SK-N-SH (cell line): ENCODE results near the gene SMURF1. TPM values are rescaled to one million over a fixed set of nuclear protein-coding genes. Genes with fewer than 3 reads are reported as not detected.

Experiments used
- CTCF ChIA-PET: fragments of 300-600, 350-600 bp; formaldehyde crosslinking; extraction: SDS; loops from one replicate; lab custom pipeline; 2021; lab: Yijun Ruan, JAX
- POLR2A ChIA-PET: fragments of 350-600 bp; sonication (Branson Sonifier 250); formaldehyde crosslinking; extraction: SDS; loops from one replicate; lab custom pipeline; 2020; ENCODE audit warnings: antibody characterized with exemption, inconsistent platforms; lab: Yijun Ruan, JAX
- DNase-seq: peaks from one replicate; pipeline ENCODE4 v3.0.0; 2012
- H2AFZ ChIP-seq: fragments of 200-600 bp; sonication (generic); 2 replicates; pipeline ENCODE4 v1.8.1; 2016; ENCODE audit warnings: antibody characterized with exemption, mild to moderate bottlenecking, low read depth
- H3F3A ChIP-seq: fragments of 200-600 bp; sonication (generic); replicated peaks from 2 replicates; pipeline ENCODE3; 2016; ENCODE audit warnings: antibody characterized with exemption, mild to moderate bottlenecking; ENCODE audit not compliant: insufficient read depth
- H3K27ac ChIP-seq, 2 experiments: fragments of 200-500 bp in 1 of 2; fragments of 200-600 bp in 1 of 2; sonication (Bioruptor generic) in 1 of 2; sonication (generic), shearing (Covaris generic) in 1 of 2; 2 replicates each; pipeline versions ENCODE4 v1.5.1 to v1.6.1; 2014 to 2016; ENCODE audit warnings: low read depth in 2 of 2, inconsistent platforms in 1 of 2, low read length in 1 of 2, mild to moderate bottlenecking in 1 of 2, mixed read lengths in 1 of 2
- H3K27me3 ChIP-seq: fragments of 200-600 bp; sonication (generic), shearing (Covaris generic); 2 replicates; pipeline ENCODE4 v1.6.1; 2016; ENCODE audit warnings: mixed run types; ENCODE audit not compliant: insufficient read depth
- H3K36me3 ChIP-seq, 2 experiments: fragments of 200-500 bp in 1 of 2; fragments of 200-600 bp in 1 of 2; sonication (Bioruptor generic) in 1 of 2; sonication (generic) in 1 of 2; replicated peaks in 1 of 2; 2 replicates each; pipeline versions ENCODE3 to v1.5.1; 2014 to 2016; ENCODE audit warnings: low read length in 1 of 2, mild to moderate bottlenecking in 1 of 2; ENCODE audit not compliant: insufficient read depth in 2 of 2, control insufficient read depth in 1 of 2
- H3K4me1 ChIP-seq, 2 experiments: fragments of 200-500 bp in 1 of 2; fragments of 200-600 bp in 1 of 2; sonication (Bioruptor generic) in 1 of 2; sonication (generic), shearing (Covaris generic) in 1 of 2; 2 replicates each; pipeline versions ENCODE4 v1.5.1 to v1.6.1; 2014 to 2016; ENCODE audit warnings: low read depth in 1 of 2, low read length in 1 of 2, mixed run types in 1 of 2; ENCODE audit not compliant: insufficient read depth in 2 of 2, control insufficient read depth in 1 of 2
- H3K4me2 ChIP-seq: fragments of 200-600 bp; sonication (generic), shearing (Covaris generic); 2 replicates; pipeline ENCODE4 v1.6.1; 2017; ENCODE audit warnings: mixed run types
- H3K4me3 ChIP-seq, 2 experiments: fragments of 200-500 bp in 1 of 2; fragments of 200-600 bp in 1 of 2; sonication (Bioruptor generic) in 1 of 2; sonication (generic), shearing (Covaris generic) in 1 of 2; 2 replicates each; pipeline versions ENCODE4 v1.5.1 to v1.8.1; 2014 to 2016; ENCODE audit warnings: low read depth in 2 of 2, inconsistent platforms in 1 of 2, low read length in 1 of 2, mild to moderate bottlenecking in 1 of 2, mixed read lengths in 1 of 2, moderate library complexity in 1 of 2
- H3K79me2 ChIP-seq: fragments of 200-600 bp; sonication (generic); 2 replicates; pipeline ENCODE4 v1.8.1; 2017; ENCODE audit warnings: mild to moderate bottlenecking; ENCODE audit not compliant: insufficient read depth
- H3K9ac ChIP-seq: fragments of 200-600 bp; sonication (generic); 2 replicates; pipeline ENCODE4 v1.6.1; 2017; ENCODE audit warnings: mixed run types
- H3K9me2 ChIP-seq: fragments of 200-600 bp; sonication (generic); 2 replicates; pipeline ENCODE4 v1.6.1; 2017; ENCODE audit warnings: mixed run types
- H3K9me3 ChIP-seq: fragments of 200-600 bp; sonication (generic); 2 replicates; pipeline ENCODE4 v1.6.1; 2017; ENCODE audit warnings: mixed run types, mild to moderate bottlenecking, moderate library complexity
- H4K20me1 ChIP-seq: fragments of 200-600 bp; sonication (generic); 2 replicates; pipeline ENCODE4 v1.6.1; 2017; ENCODE audit warnings: mild to moderate bottlenecking, mixed run types; ENCODE audit not compliant: insufficient read depth
- EZH2phosphoT487 ChIP-seq: fragments of 200-600 bp; sonication (generic); IDR thresholded peaks from 2 replicates; pipeline ENCODE4 v1.6.1; 2017; ENCODE audit warnings: low read depth, mixed run types, mild to moderate bottlenecking, antibody characterized with exemption, moderate library complexity, borderline replicate concordance
- GABPA ChIP-seq: IDR thresholded peaks from 2 replicates; pipeline ENCODE4 v1.4.0; 2012; ENCODE audit warnings: low read depth, mild to moderate bottlenecking
- PBX3 ChIP-seq: IDR thresholded peaks from 2 replicates; pipeline ENCODE4; 2012
- RCOR1 ChIP-seq: fragments of 150-350 bp; IDR thresholded peaks from 2 replicates; pipeline ENCODE4 v1.6.1; 2017; ENCODE audit warnings: antibody characterized with exemption, low read length
- TEAD4 ChIP-seq: IDR thresholded peaks from 2 replicates; pipeline ENCODE4 v1.4.0; 2012; ENCODE audit warnings: mild to moderate bottlenecking, borderline replicate concordance; ENCODE audit not compliant: insufficient read depth
- WGBS: methylation state at CpG from one replicate; pipeline ENCODE4 v1.1.6; 2017; ENCODE audit warnings: low lambda C conversion rate; 5-methylcytosine and 5-hydroxymethylcytosine counted together
- polyA plus RNA-seq, 3 experiments: library from polyadenylated mRNA; depleted of rRNA; stranded (reverse); fragments of >200 nt; gene quantifications; 2 replicates each; pipeline ENCODE4 v1.2.3, GENCODE V29; 2012
- TF ChIP-seq, protein P1 (sequence below): IDR thresholded peaks from 2 replicates; pipeline ENCODE4 v1.4.0; 2012; ENCODE audit warnings: low read depth, borderline replicate concordance
- TF ChIP-seq, protein P2 (sequence below): fragments of 150-350 bp; IDR thresholded peaks from 2 replicates; pipeline ENCODE4 v1.6.1; 2017; ENCODE audit warnings: antibody characterized with exemption, low read length, low read depth, borderline replicate concordance

The SMURF1 gene
- polyA plus RNA-seq, 1 of the 3 experiments (the other 2 are of a cell fraction): 12.9 TPM

DNA sequence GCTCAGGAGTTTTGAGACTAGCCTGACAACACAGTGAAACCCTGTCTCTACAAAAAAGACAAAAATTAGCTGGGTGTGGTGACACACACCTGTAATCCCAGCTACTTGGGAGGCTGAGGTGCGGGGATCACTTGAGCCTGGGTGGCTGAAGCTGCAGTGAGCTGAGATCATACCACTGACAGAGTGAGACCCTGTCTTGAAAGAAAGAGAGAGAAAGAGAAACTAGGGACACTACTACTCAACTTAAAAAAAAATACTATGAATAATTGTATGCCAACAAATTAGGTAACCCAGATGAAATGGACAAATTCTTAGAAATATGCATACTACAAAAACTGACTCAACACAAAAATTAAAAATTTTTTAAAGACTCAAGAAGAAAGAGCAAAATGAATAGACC, 28.5 kb downstream of the SMURF1 start (continued):
- TF ChIP-seq, protein P1, sequence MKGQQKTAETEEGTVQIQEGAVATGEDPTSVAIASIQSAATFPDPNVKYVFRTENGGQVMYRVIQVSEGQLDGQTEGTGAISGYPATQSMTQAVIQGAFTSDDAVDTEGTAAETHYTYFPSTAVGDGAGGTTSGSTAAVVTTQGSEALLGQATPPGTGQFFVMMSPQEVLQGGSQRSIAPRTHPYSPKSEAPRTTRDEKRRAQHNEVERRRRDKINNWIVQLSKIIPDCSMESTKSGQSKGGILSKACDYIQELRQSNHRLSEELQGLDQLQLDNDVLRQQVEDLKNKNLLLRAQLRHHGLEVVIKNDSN: no peak
- TF ChIP-seq PBX3: no peak

- peaks cover 81% of the 10 kb centered on the region for H4K20me1 ChIP-seq
- ChIA-PET POLR2A (no interaction called here), CTCF (interaction anchor here (1.1 kb wide), 2 partner anchors 16 to 22 kb away, joined by 3 to 4 read pairs; no protein-coding TSS in a partner anchor)
- H3K27me3 ChIP-seq: no peaks in the 10 kb centered on the region
- H3K9ac ChIP-seq: no peak overlapping the region
- H3K4me3 ChIP-seq: no peak overlapping the region
- peaks cover 0 to 30% of the 10 kb centered on the region in 2 experiments for H3K36me3 ChIP-seq
- H3K4me2 ChIP-seq: no peak overlapping the region
- 97% methylated on average over 1 of the region's 1 CpG for WGBS
- H2AFZ ChIP-seq: no peak overlapping the region
- peaks cover 8% of the 10 kb centered on the region for H3K9me3 ChIP-seq
- H3K9me2 ChIP-seq: no peaks in the 10 kb centered on the region
- peaks cover 31% of the 10 kb centered on the region for H3F3A ChIP-seq
- peaks cover 10 to 14% of the 10 kb centered on the region in 2 experiments for H3K4me1 ChIP-seq
- no peak for DNase-seq
- TF ChIP-seq, protein P2, sequence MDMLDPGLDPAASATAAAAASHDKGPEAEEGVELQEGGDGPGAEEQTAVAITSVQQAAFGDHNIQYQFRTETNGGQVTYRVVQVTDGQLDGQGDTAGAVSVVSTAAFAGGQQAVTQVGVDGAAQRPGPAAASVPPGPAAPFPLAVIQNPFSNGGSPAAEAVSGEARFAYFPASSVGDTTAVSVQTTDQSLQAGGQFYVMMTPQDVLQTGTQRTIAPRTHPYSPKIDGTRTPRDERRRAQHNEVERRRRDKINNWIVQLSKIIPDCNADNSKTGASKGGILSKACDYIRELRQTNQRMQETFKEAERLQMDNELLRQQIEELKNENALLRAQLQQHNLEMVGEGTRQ: no peak
- TF ChIP-seq TEAD4 (no peak), GABPA (no peak), RCOR1 (no peak), EZH2phosphoT487 (no peak)
- H3K27ac ChIP-seq: no peak overlapping the region
- H3K79me2 ChIP-seq: peaks cover 100% of the 10 kb centered on the region
Measured at GRCh38 chr7:99112979-99113378, 30.9 kb downstream of the SMURF1 start.

- peaks cover 6% of the 10 kb centered on the region for H3K9me3 ChIP-seq
- POLR2A ChIA-PET: no interaction called here
- no peaks in the 10 kb centered on the region for H3K27me3 ChIP-seq
- no peaks in the 10 kb centered on the region for H3K9me2 ChIP-seq
- no peak overlapping the region for H3K4me2 ChIP-seq
- DNase-seq: no peak
- H4K20me1 ChIP-seq: peaks cover 88% of the 10 kb centered on the region
- peaks cover 0 to 26% of the 10 kb centered on the region in 2 experiments for H3K36me3 ChIP-seq
- CTCF ChIA-PET: interaction anchor here (1.1 kb wide), 2 partner anchors 17 to 21 kb away, joined by 3 to 4 read pairs; no protein-coding TSS in a partner anchor
- no peak overlapping the region for H2AFZ ChIP-seq
- no peak overlapping the region for H3K27ac ChIP-seq
- peaks cover 10 to 14% of the 10 kb centered on the region in 2 experiments for H3K4me1 ChIP-seq
- peaks cover 31% of the 10 kb centered on the region for H3F3A ChIP-seq
- no peak overlapping the region for H3K9ac ChIP-seq
- TF ChIP-seq GABPA: no peak
- TF ChIP-seq, all 33 proteins: peak for 0
- WGBS: 87% methylated on average over 2 of the region's 2 CpGs
- Histone ChIP-seq H3K4me3 (no peak overlapping the region), H3K79me2 (peaks cover 100% of the 10 kb centered on the region)
Measured at GRCh38 chr7:99112097-99112496, 31.8 kb downstream of the SMURF1 start.
